ENCODE data around the gene BCR. TPM values are rescaled to one million over a fixed set of nuclear protein-coding genes. Genes with fewer than 3 reads are reported as not detected.

The BCR gene
- total RNA-seq (2022; extraction: Qiagen RNA extraction), result 14.8 to 21.3 TPM (median 20.5 TPM) in 5 replicates

GRCh38 chr22:23180301-23180892 is at the start of gene BCR:
TSS of gene BCR (plus strand) at chr22:23180509. CDS start at chr22:23180961, 452 bp downstream.

GRCh38 chr22:23144932-23145877 is 35.1 kb upstream of the BCR start, which contains the start of gene RAB36:
TSS of gene RAB36 (plus strand) at chr22:23145477. CDS start at chr22:23146617, 1,140 bp downstream.

Other genes starting within 250 kb of the BCR start
- 1.9 to 3.1 TPM (median 2.8 TPM) in 5 replicates for gene GNAZ, start 110.0 kb upstream of the BCR start, total RNA-seq (2022; extraction: Qiagen RNA extraction)
- 0.90 to 1.5 TPM (median 0.99 TPM) in 5 replicates for gene RSPH14, start 38.5 kb upstream of the BCR start, total RNA-seq (2022; extraction: Qiagen RNA extraction)
- gene RAB36, start 35.0 kb upstream of the BCR start, total RNA-seq (2022; extraction: Qiagen RNA extraction), result 6.8 to 7.8 TPM (median 7.1 TPM) in 5 replicates